ENCODE data around the gene RCAN2.

Gene RCAN2

GRCh38 chr6:46356543-46356942 is 134.7 kb downstream of the RCAN2 start:
- H3K27ac ChIP-seq = no peak overlapping the region
- no peaks in the 10 kb centered on the region for H3K36me3 ChIP-seq
- no peaks in the 10 kb centered on the region for H3K4me1 ChIP-seq (ENCODE audit: control insufficient read depth in 1 of 2, insufficient read depth in 1 of 2, low read depth in 1 of 2, low read length in 1 of 2)
- H3K4me3 ChIP-seq (ENCODE audit: low read depth in 1 of 2, low read length in 1 of 2) = no peak overlapping the region
- H3K9me3 ChIP-seq = no peaks in the 10 kb centered on the region
- H3K27me3 ChIP-seq = no peaks in the 10 kb centered on the region
- TF ChIP-seq, protein P1, sequence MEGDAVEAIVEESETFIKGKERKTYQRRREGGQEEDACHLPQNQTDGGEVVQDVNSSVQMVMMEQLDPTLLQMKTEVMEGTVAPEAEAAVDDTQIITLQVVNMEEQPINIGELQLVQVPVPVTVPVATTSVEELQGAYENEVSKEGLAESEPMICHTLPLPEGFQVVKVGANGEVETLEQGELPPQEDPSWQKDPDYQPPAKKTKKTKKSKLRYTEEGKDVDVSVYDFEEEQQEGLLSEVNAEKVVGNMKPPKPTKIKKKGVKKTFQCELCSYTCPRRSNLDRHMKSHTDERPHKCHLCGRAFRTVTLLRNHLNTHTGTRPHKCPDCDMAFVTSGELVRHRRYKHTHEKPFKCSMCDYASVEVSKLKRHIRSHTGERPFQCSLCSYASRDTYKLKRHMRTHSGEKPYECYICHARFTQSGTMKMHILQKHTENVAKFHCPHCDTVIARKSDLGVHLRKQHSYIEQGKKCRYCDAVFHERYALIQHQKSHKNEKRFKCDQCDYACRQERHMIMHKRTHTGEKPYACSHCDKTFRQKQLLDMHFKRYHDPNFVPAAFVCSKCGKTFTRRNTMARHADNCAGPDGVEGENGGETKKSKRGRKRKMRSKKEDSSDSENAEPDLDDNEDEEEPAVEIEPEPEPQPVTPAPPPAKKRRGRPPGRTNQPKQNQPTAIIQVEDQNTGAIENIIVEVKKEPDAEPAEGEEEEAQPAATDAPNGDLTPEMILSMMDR (IDR thresholded peaks at IDR 0.05) = no peak

DNA sequence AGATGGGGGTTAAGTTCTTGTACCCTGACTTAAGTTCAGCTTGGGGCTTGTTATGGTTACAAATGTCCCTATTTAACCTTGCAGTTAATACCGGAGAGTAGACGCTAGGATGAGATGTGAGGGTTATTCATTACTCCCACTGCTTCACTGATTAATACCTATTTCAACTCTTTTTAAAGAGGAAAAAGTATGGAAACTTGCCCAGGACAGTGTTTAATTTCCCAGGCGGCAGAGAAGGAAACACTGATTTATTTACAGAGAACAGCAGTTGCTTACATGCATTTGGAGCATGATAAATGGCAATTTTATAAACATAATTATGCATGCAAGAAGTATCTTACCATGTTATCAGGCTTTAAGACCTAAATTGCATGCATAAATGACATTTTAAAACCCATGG is 137.7 kb downstream of the RCAN2 start:
- TF ChIP-seq, protein P1 (IDR thresholded peaks at IDR 0.05) = no peak
- H3K9me3 ChIP-seq = no peaks in the 10 kb centered on the region
- no peaks in the 10 kb centered on the region for H3K4me1 ChIP-seq (ENCODE audit: control insufficient read depth in 1 of 2, insufficient read depth in 1 of 2, low read depth in 1 of 2, low read length in 1 of 2)

GRCh38 chr6:46352541-46353268 is 138.5 kb downstream of the RCAN2 start:
- no peaks in the 10 kb centered on the region for H3K27me3 ChIP-seq
- H3K36me3 ChIP-seq = no peaks in the 10 kb centered on the region
- TF ChIP-seq, protein P1 (IDR thresholded peaks at IDR 0.05) = no peak
- no peak overlapping the region for H3K27ac ChIP-seq
- no peaks in the 10 kb centered on the region for H3K9me3 ChIP-seq
- no peak overlapping the region for H3K4me3 ChIP-seq (ENCODE audit: low read depth in 1 of 2, low read length in 1 of 2)
- no peaks in the 10 kb centered on the region for H3K4me1 ChIP-seq (ENCODE audit: control insufficient read depth in 1 of 2, insufficient read depth in 1 of 2, low read depth in 1 of 2, low read length in 1 of 2)

More for the DNA sequence above, 137.7 kb downstream of the RCAN2 start:
- H3K36me3 ChIP-seq = no peaks in the 10 kb centered on the region
- no peaks in the 10 kb centered on the region for H3K27me3 ChIP-seq
- H3K4me3 ChIP-seq (ENCODE audit: low read depth in 1 of 2, low read length in 1 of 2) = no peak overlapping the region
- H3K27ac ChIP-seq = no peak overlapping the region

DNA sequence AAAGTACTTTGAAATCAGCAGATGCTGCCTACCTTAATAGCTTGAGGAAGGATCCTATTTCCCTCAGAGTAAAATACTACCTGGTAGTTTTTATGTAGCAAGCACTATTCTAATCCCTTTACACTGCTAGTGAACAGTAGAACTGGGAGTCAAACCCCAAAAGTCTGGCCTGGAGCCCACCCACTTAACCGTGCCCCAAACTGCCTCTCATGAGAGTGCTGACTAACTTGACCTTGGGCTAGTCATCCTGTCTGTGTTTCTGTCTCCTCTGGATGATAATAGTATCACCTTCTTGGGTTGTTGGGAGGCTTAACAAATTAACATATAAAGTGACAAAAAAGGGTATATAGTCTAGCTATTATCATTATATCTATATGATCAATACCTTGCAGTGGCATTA is 140.5 kb downstream of the RCAN2 start:
- Histone ChIP-seq H3K27me3 (no peaks in the 10 kb centered on the region), H3K9me3 (no peaks in the 10 kb centered on the region), H3K4me1 (ENCODE audit: control insufficient read depth in 1 of 2, insufficient read depth in 1 of 2, low read depth in 1 of 2, low read length in 1 of 2) (no peaks in the 10 kb centered on the region), H3K27ac (no peak overlapping the region), H3K36me3 (no peaks in the 10 kb centered on the region), H3K4me3 (ENCODE audit: low read depth in 1 of 2, low read length in 1 of 2) (no peak overlapping the region)
- TF ChIP-seq, protein P1 (IDR thresholded peaks at IDR 0.05) = no peak

GRCh38 chr6:46347669-46348068 is 143.6 kb downstream of the RCAN2 start:
- no peak overlapping the region for H3K27ac ChIP-seq
- H3K36me3 ChIP-seq = no peaks in the 10 kb centered on the region
- no peak overlapping the region for H3K4me3 ChIP-seq (ENCODE audit: low read depth in 1 of 2, low read length in 1 of 2)
- no peaks in the 10 kb centered on the region for H3K27me3 ChIP-seq
- H3K9me3 ChIP-seq = no peaks in the 10 kb centered on the region
- no peaks in the 10 kb centered on the region for H3K4me1 ChIP-seq (ENCODE audit: control insufficient read depth in 1 of 2, insufficient read depth in 1 of 2, low read depth in 1 of 2, low read length in 1 of 2)
- TF ChIP-seq, protein P1 (IDR thresholded peaks at IDR 0.05) = no peak
